Neural progenitor cell (in vitro differentiated cells): ENCODE data around the gene ERMN. TPM values are rescaled to one million over a fixed set of nuclear protein-coding genes. Genes with fewer than 3 reads are reported as not detected.

Experiments
- DNase-seq: peaks from one replicate; pipeline ENCODE4 v3.0.0-alpha.2; 2016; ENCODE audit warnings: low spot score
- H2AFZ ChIP-seq: fragments of 200-600 bp; sonication (generic); replicated peaks from 2 replicates; pipeline ENCODE4 v1.6.1; 2016; ENCODE audit warnings: antibody characterized with exemption
- H3F3A ChIP-seq: fragments of 200-600 bp; sonication (generic); 2 replicates; pipeline ENCODE4 v1.6.1; 2016; ENCODE audit warnings: antibody characterized with exemption, low read depth
- H3K27ac ChIP-seq: fragments of 200-600 bp; sonication (generic); 2 replicates; pipeline ENCODE4 v1.5.1; 2016; ENCODE audit warnings: mild to moderate bottlenecking
- H3K27me3 ChIP-seq: fragments of 200-600 bp; sonication (generic); 2 replicates; pipeline ENCODE4 v1.6.1; 2016; ENCODE audit warnings: mild to moderate bottlenecking, moderate library complexity
- H3K36me3 ChIP-seq: fragments of 200-600 bp; sonication (generic); 2 replicates; pipeline ENCODE4 v1.5.1; 2016
- H3K4me1 ChIP-seq: fragments of 200-600 bp; sonication (generic); 2 replicates; pipeline ENCODE4 v1.6.1; 2016; ENCODE audit warnings: mixed run types
- H3K4me2 ChIP-seq: fragments of 200-600 bp; sonication (generic); 2 replicates; pipeline ENCODE4 v1.6.1; 2016
- H3K4me3 ChIP-seq: fragments of 200-600 bp; sonication (generic); 2 replicates; pipeline ENCODE4 v1.5.1; 2016
- H3K79me2 ChIP-seq: fragments of 200-600 bp; sonication (generic); 2 replicates; pipeline ENCODE4 v1.6.1; 2016; ENCODE audit warnings: low read depth
- H3K9ac ChIP-seq: fragments of 200-600 bp; sonication (generic); 2 replicates; pipeline ENCODE4 v1.6.1; 2016
- H3K9me3 ChIP-seq: fragments of 200-600 bp; sonication (generic); 2 replicates; pipeline ENCODE4 v1.5.1; 2016; ENCODE audit warnings: low read depth
- H4K20me1 ChIP-seq: fragments of 200-600 bp; sonication (generic); 2 replicates; pipeline ENCODE4 v1.6.1; 2016; ENCODE audit warnings: low read depth
- H3K27ac Mint-ChIP-seq: 3 replicates; pipeline ENCODE4 v1.8.0; 2021; ENCODE audit warnings: mixed read lengths
- H3K27me3 Mint-ChIP-seq: 2 replicates; pipeline ENCODE4 v1.8.0; 2022; ENCODE audit warnings: low read depth, mild to moderate bottlenecking, inconsistent platforms, moderate library complexity, mixed read lengths; ENCODE audit not compliant: insufficient read depth
- H3K36me3 Mint-ChIP-seq: 3 replicates; pipeline ENCODE4 v1.8.0; 2021; ENCODE audit warnings: mixed read lengths
- H3K4me1 Mint-ChIP-seq: 3 replicates; pipeline ENCODE4 v1.8.0; 2021; ENCODE audit warnings: mixed read lengths
- H3K4me3 Mint-ChIP-seq: 3 replicates; pipeline ENCODE4 v1.8.0; 2021; ENCODE audit warnings: mild to moderate bottlenecking, moderate library complexity, mixed read lengths
- H3K9me3 Mint-ChIP-seq: 3 replicates; pipeline ENCODE4 v1.8.0; 2020; ENCODE audit warnings: mixed read lengths
- EZH2 ChIP-seq: fragments of 200-600 bp; sonication (generic); IDR thresholded peaks from 2 replicates; pipeline ENCODE4 v1.6.1; 2017; ENCODE audit warnings: antibody characterized with exemption, mild to moderate bottlenecking, moderate library complexity
- EZH2phosphoT487 ChIP-seq: fragments of 200-600 bp; sonication (generic); IDR thresholded peaks from 2 replicates; pipeline ENCODE4 v1.6.1; 2017; ENCODE audit warnings: antibody characterized with exemption
- total RNA-seq: library from RNA; depleted of rRNA; stranded (reverse); fragments of >200 nt; gene quantifications from 2 replicates; pipeline ENCODE4 v1.2.3, GENCODE V29; 2015; ENCODE audit warnings: low replicate concordance
- TF ChIP-seq, protein P1 (sequence below): fragments of 200-600 bp; sonication (generic); IDR thresholded peaks from 2 replicates; pipeline ENCODE4 v1.5.1; 2017; ENCODE audit warnings: antibody characterized with exemption, mild to moderate bottlenecking

The ERMN gene
- total RNA-seq, 1 donor from 2014 or later: 2.2 TPM

- Histone ChIP-seq H4K20me1 (no peaks in the 10 kb centered on the region), H3K4me1 (peaks cover 45% of the 10 kb centered on the region), H3K36me3 (no peaks in the 10 kb centered on the region), H3F3A (peaks cover 21% of the 10 kb centered on the region), H3K9ac (no peak overlapping the region), H3K4me2 (peak overlapping the region; percentile 62), H2AFZ (no peak overlapping the region), H3K27me3 (no peaks in the 10 kb centered on the region), H3K27ac (peak overlapping the region; percentile 86), H3K79me2 (no peaks in the 10 kb centered on the region), H3K9me3 (no peaks in the 10 kb centered on the region), H3K4me3 (no peak overlapping the region)
- Mint-ChIP-seq H3K27ac (no peak overlapping the region), H3K36me3 (no peaks in the 10 kb centered on the region), H3K4me1 (peaks cover 23% of the 10 kb centered on the region), H3K27me3 (no peaks in the 10 kb centered on the region), H3K4me3 (no peak overlapping the region), H3K9me3 (no peaks in the 10 kb centered on the region)
- peak; percentile 23 for DNase-seq
- TF ChIP-seq EZH2phosphoT487 (no peak), EZH2 (no peak)
- TF ChIP-seq, protein P1, sequence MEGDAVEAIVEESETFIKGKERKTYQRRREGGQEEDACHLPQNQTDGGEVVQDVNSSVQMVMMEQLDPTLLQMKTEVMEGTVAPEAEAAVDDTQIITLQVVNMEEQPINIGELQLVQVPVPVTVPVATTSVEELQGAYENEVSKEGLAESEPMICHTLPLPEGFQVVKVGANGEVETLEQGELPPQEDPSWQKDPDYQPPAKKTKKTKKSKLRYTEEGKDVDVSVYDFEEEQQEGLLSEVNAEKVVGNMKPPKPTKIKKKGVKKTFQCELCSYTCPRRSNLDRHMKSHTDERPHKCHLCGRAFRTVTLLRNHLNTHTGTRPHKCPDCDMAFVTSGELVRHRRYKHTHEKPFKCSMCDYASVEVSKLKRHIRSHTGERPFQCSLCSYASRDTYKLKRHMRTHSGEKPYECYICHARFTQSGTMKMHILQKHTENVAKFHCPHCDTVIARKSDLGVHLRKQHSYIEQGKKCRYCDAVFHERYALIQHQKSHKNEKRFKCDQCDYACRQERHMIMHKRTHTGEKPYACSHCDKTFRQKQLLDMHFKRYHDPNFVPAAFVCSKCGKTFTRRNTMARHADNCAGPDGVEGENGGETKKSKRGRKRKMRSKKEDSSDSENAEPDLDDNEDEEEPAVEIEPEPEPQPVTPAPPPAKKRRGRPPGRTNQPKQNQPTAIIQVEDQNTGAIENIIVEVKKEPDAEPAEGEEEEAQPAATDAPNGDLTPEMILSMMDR: no peak
Measured at GRCh38 chr2:157326698-157327097, 1.1 kb upstream of the ERMN start.

DNA sequence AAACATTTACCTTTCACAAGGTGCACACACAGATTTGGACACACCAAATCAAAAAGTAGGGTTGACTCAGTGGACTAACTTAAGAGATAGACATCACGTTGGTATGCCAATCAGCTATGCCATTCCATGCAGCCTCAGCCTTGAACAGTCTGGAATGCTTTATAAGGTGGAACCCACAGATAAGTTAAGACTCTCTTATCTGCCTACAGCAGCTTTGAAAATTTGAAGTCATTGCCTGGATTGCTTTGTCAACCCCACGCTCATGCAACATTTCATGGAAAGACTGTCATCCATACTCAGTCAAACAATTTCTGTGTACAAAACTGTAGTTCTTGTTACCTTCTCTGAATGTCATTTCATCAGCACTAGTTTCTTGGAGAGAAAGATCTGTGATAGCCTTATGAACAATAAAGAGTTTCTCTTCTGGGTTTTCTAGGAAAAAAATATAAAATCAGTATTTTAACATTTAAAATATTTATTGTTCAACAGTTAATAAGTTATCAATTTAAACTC is 1.2 kb downstream of the ERMN start:
- Histone ChIP-seq H3K27ac (no peak overlapping the region), H3K27me3 (no peaks in the 10 kb centered on the region), H3K4me1 (peaks cover 68% of the 10 kb centered on the region), H2AFZ (no peak overlapping the region), H3K4me2 (peak overlapping the region; percentile 62), H3K9me3 (no peaks in the 10 kb centered on the region), H3F3A (peaks cover 35% of the 10 kb centered on the region), H3K79me2 (no peaks in the 10 kb centered on the region), H4K20me1 (no peaks in the 10 kb centered on the region), H3K4me3 (no peak overlapping the region), H3K9ac (no peak overlapping the region), H3K36me3 (no peaks in the 10 kb centered on the region)
- no peak for TF ChIP-seq EZH2phosphoT487
- TF ChIP-seq, protein P1: no peak
- TF ChIP-seq EZH2: no peak
- Mint-ChIP-seq H3K9me3 (no peaks in the 10 kb centered on the region), H3K4me1 (peaks cover 22% of the 10 kb centered on the region), H3K4me3 (no peak overlapping the region), H3K27ac (no peak overlapping the region), H3K27me3 (no peaks in the 10 kb centered on the region), H3K36me3 (no peaks in the 10 kb centered on the region)
- DNase-seq: no peak

DNA sequence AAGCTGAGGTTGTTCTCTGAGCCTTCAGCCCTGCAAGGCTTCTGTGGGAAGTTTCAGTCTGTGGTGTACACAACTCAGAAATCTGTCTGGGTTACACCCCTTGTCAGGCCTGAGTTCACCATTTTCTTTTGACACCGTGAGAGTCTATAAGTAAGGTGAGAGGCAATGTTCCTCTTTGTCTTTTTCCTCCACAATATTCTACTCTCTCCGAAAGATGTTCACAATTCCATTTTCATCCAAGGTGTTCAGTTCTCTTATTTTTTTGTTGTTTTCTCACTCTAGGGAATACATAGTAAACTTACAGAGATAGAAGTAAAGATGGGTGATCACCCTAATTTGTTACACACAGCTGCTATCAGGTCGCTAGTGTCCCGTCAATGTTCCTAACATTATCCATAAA is 3.2 kb downstream of the ERMN start:
- Mint-ChIP-seq H3K27me3 (no peaks in the 10 kb centered on the region), H3K9me3 (no peaks in the 10 kb centered on the region), H3K4me1 (peaks cover 22% of the 10 kb centered on the region), H3K4me3 (no peak overlapping the region), H3K36me3 (no peaks in the 10 kb centered on the region), H3K27ac (no peak overlapping the region)
- H3K4me3 ChIP-seq: no peak overlapping the region
- H3K36me3 ChIP-seq: no peaks in the 10 kb centered on the region
- no peaks in the 10 kb centered on the region for H3K27me3 ChIP-seq
- DNase-seq: no peak
- no peaks in the 10 kb centered on the region for H4K20me1 ChIP-seq
- no peaks in the 10 kb centered on the region for H3K79me2 ChIP-seq
- H3F3A ChIP-seq: peaks cover 35% of the 10 kb centered on the region
- peak overlapping the region; percentile 5 for H2AFZ ChIP-seq
- no peak overlapping the region for H3K9ac ChIP-seq
- H3K27ac ChIP-seq: no peak overlapping the region
- TF ChIP-seq, protein P1: no peak
- TF ChIP-seq EZH2 (no peak), EZH2phosphoT487 (no peak)
- H3K4me2 ChIP-seq: no peak overlapping the region
- H3K9me3 ChIP-seq: no peaks in the 10 kb centered on the region
- H3K4me1 ChIP-seq: peaks cover 67% of the 10 kb centered on the region
